GM13977 (cell line): Measurements from ENCODE around the gene TXNDC16.

ENCODE experiments used
- DNase-seq: peaks from one replicate; pipeline ENCODE4 v3.0.0; 2012; ENCODE audit warnings: low spot score
- CTCF ChIP-seq: IDR thresholded peaks from 2 replicates; pipeline ENCODE4 v1.5.1; 2012; ENCODE audit warnings: mild to moderate bottlenecking, control low read depth; ENCODE audit not compliant: insufficient read depth; ENCODE audit errors: extremely low read depth, missing control alignments
- in situ Hi-C: fragments of 300-500 bp; cut with MboI; formaldehyde crosslinking; loops from one replicate; pipeline ENCODE4 v1.12.0; 2022; ENCODE audit warnings: low sequenced_read_pairs, low pct_unique_long_range_greater_than_20kb, mixed read lengths, inconsistent platforms; ENCODE audit not compliant: unreplicated experiment

TXNDC16 gene

GRCh38 chr14:52458721-52459085, 93.6 kb downstream of the TXNDC16 start:
- no peak for DNase-seq
- TF ChIP-seq CTCF, result no peak
- in situ Hi-C loops, result no loop called here

- no peak for DNase-seq
- TF ChIP-seq CTCF, result no peak
- in situ Hi-C loops, result no loop called here
These were observed 94.9 kb downstream of the TXNDC16 start for GRCh38 chr14:52457411-52457810.

GRCh38 chr14:52455291-52456088, 96.8 kb downstream of the TXNDC16 start:
- no peak for TF ChIP-seq CTCF
- no peak for DNase-seq
- in situ Hi-C loops, result no loop called here

GRCh38 chr14:52447236-52447635, 105.1 kb downstream of the TXNDC16 start:
- in situ Hi-C loops, result no loop called here
- DNase-seq, result no peak
- TF ChIP-seq CTCF, result no peak

- in situ Hi-C loops, result no loop called here
- TF ChIP-seq CTCF, result no peak
- no peak for DNase-seq
These were observed 106.0 kb downstream of the TXNDC16 start for GRCh38 chr14:52446355-52446754.

- no peak for DNase-seq
- in situ Hi-C loops, result no loop called here
- no peak for TF ChIP-seq CTCF
These were observed 108.8 kb downstream of the TXNDC16 start for GRCh38 chr14:52443506-52443905.
